ENCODE results near the gene EPDR1.

Gene EPDR1

DNA sequence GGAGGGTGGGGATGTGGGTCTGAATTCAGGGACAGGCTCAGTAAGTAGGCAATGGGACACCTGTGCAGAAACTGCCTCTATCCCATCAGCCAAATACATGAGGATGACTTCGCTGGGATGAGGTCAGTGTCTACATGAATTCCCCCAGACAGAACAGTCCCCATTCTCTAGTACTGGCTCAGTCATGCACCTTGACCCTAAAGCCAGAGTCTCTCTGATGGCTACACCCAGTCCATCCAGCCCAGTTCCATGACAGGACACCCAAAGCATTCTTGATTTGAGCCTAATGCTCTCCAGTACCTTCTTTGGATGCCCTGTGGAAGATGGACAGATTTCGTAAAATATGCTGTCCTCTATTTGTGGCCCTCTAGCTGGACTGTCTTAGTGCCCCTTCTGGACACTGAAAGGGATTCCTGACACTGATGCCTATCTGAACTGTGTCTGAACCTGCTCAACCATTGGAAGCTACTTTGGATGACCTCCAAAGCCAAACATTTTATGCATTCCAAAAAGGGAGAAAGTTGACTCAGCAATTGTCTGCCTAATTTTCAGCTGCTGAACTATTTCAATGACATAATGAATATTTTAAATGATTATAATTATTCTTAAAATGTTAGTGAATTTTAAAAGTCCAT lies 18.4 kb upstream of the EPDR1 start:
- Histone ChIP-seq H3K9me3 (ENCODE audit: insufficient read depth, low read depth, low read length) (no peaks in the 10 kb centered on the region), H3K4me3 (ENCODE audit: low read length, poor library complexity, severe bottlenecking) (no peak overlapping the region), H3K4me2 (ENCODE audit: low read depth, low read length, poor library complexity, severe bottlenecking) (no peak overlapping the region), H4K20me1 (ENCODE audit: insufficient read depth, low read length, poor library complexity, severe bottlenecking) (no peaks in the 10 kb centered on the region), H3K27me3 (ENCODE audit: insufficient read depth, low read length, poor library complexity, severe bottlenecking) (no peaks in the 10 kb centered on the region), H3K9ac (ENCODE audit: low read depth, low read length, poor library complexity, severe bottlenecking) (no peak overlapping the region), H3K36me3 (ENCODE audit: insufficient read depth, low read length) (no peaks in the 10 kb centered on the region), H2AFZ (ENCODE audit: low read length) (0 out of 2 replicates have a peak overlapping the region, but pooled peaks have one; percentile 29), H3K9me2 (replicated peaks; ENCODE audit: low read depth, low read length) (no peaks in the 10 kb centered on the region), H3K4me1 (ENCODE audit: insufficient read depth, low read length, poor library complexity, severe bottlenecking) (no peaks in the 10 kb centered on the region), H3K79me2 (ENCODE audit: insufficient read depth, low read length) (no peaks in the 10 kb centered on the region), H3F3A (ENCODE audit: low read depth) (no peaks in the 10 kb centered on the region)
- TF ChIP-seq EZH2phosphoT487 (IDR thresholded peaks at IDR 0.05; ENCODE audit: borderline replicate concordance): no peak
- TF ChIP-seq, protein P1, sequence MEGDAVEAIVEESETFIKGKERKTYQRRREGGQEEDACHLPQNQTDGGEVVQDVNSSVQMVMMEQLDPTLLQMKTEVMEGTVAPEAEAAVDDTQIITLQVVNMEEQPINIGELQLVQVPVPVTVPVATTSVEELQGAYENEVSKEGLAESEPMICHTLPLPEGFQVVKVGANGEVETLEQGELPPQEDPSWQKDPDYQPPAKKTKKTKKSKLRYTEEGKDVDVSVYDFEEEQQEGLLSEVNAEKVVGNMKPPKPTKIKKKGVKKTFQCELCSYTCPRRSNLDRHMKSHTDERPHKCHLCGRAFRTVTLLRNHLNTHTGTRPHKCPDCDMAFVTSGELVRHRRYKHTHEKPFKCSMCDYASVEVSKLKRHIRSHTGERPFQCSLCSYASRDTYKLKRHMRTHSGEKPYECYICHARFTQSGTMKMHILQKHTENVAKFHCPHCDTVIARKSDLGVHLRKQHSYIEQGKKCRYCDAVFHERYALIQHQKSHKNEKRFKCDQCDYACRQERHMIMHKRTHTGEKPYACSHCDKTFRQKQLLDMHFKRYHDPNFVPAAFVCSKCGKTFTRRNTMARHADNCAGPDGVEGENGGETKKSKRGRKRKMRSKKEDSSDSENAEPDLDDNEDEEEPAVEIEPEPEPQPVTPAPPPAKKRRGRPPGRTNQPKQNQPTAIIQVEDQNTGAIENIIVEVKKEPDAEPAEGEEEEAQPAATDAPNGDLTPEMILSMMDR (conservative IDR thresholded peaks at IDR 0.05; ENCODE audit: low read length): no peak

- H3K79me2 ChIP-seq (ENCODE audit: insufficient read depth, low read length): no peaks in the 10 kb centered on the region
- H3K9ac ChIP-seq (ENCODE audit: low read depth, low read length, poor library complexity, severe bottlenecking): no peak overlapping the region
- no peaks in the 10 kb centered on the region for H3K9me2 ChIP-seq (replicated peaks; ENCODE audit: low read depth, low read length)
- no peaks in the 10 kb centered on the region for H3K36me3 ChIP-seq (ENCODE audit: insufficient read depth, low read length)
- H3K4me3 ChIP-seq (ENCODE audit: low read length, poor library complexity, severe bottlenecking): no peak overlapping the region
- H3K4me2 ChIP-seq (ENCODE audit: low read depth, low read length, poor library complexity, severe bottlenecking): no peak overlapping the region
- no peaks in the 10 kb centered on the region for H3K27me3 ChIP-seq (ENCODE audit: insufficient read depth, low read length, poor library complexity, severe bottlenecking)
- no peaks in the 10 kb centered on the region for H3F3A ChIP-seq (ENCODE audit: low read depth)
- no peak overlapping the region for H2AFZ ChIP-seq (ENCODE audit: low read length)
- H4K20me1 ChIP-seq (ENCODE audit: insufficient read depth, low read length, poor library complexity, severe bottlenecking): no peaks in the 10 kb centered on the region
- no peak for TF ChIP-seq EZH2phosphoT487 (IDR thresholded peaks at IDR 0.05; ENCODE audit: borderline replicate concordance)
- TF ChIP-seq, protein P1 (conservative IDR thresholded peaks at IDR 0.05; ENCODE audit: low read length): no peak
- peaks cover 8% of the 10 kb centered on the region for H3K4me1 ChIP-seq (ENCODE audit: insufficient read depth, low read length, poor library complexity, severe bottlenecking)
- no peaks in the 10 kb centered on the region for H3K9me3 ChIP-seq (ENCODE audit: insufficient read depth, low read depth, low read length)
Measured at GRCh38 chr7:37908221-37908788, 12.1 kb upstream of the EPDR1 start.

GRCh38 chr7:37912756-37913155 lies 7.7 kb upstream of the EPDR1 start:
- Histone ChIP-seq H3K4me1 (ENCODE audit: insufficient read depth, low read length, poor library complexity, severe bottlenecking) (peaks cover 12% of the 10 kb centered on the region), H3K9me2 (replicated peaks; ENCODE audit: low read depth, low read length) (no peaks in the 10 kb centered on the region), H3K4me3 (ENCODE audit: low read length, poor library complexity, severe bottlenecking) (no peak overlapping the region), H3F3A (ENCODE audit: low read depth) (no peaks in the 10 kb centered on the region), H3K4me2 (ENCODE audit: low read depth, low read length, poor library complexity, severe bottlenecking) (no peak overlapping the region), H3K36me3 (ENCODE audit: insufficient read depth, low read length) (no peaks in the 10 kb centered on the region), H3K9ac (ENCODE audit: low read depth, low read length, poor library complexity, severe bottlenecking) (no peak overlapping the region), H2AFZ (ENCODE audit: low read length) (peak overlapping the region; percentile 86), H3K79me2 (ENCODE audit: insufficient read depth, low read length) (no peaks in the 10 kb centered on the region), H3K27me3 (ENCODE audit: insufficient read depth, low read length, poor library complexity, severe bottlenecking) (no peaks in the 10 kb centered on the region), H3K9me3 (ENCODE audit: insufficient read depth, low read depth, low read length) (no peaks in the 10 kb centered on the region), H4K20me1 (ENCODE audit: insufficient read depth, low read length, poor library complexity, severe bottlenecking) (no peaks in the 10 kb centered on the region)
- TF ChIP-seq EZH2phosphoT487 (IDR thresholded peaks at IDR 0.05; ENCODE audit: borderline replicate concordance): no peak
- TF ChIP-seq, protein P1 (conservative IDR thresholded peaks at IDR 0.05; ENCODE audit: low read length): no peak

All from Loucy (cell line).